Effector memory CD4-positive, alpha-beta T cell (primary cell): ENCODE measurements around the gene RHBG.
A peak's percentile ranks its signal among the peaks of the same experiment; 100 is the strongest.

ENCODE experiments used
- DNase-seq, 3 donors: peaks; one replicate each; pipeline ENCODE4 v3.0.0-alpha.2; 2020
- H3K27ac ChIP-seq: 2 replicates; pipeline ENCODE4 v1.7.0; 2013; ENCODE audit warnings: mild to moderate bottlenecking, low read length, moderate library complexity; ENCODE audit not compliant: insufficient read depth, poor library complexity, severe bottlenecking
- H3K27me3 ChIP-seq: replicated peaks from 2 replicates; pipeline ENCODE4 v1.7.0; 2013; ENCODE audit warnings: mild to moderate bottlenecking, low read length; ENCODE audit not compliant: insufficient read depth, control insufficient read depth, poor library complexity, severe bottlenecking
- H3K36me3 ChIP-seq: 2 replicates; pipeline ENCODE4 v1.7.0; 2013; ENCODE audit warnings: mild to moderate bottlenecking, low read length, moderate library complexity; ENCODE audit not compliant: control insufficient read depth, insufficient read depth
- H3K4me1 ChIP-seq: 2 replicates; pipeline ENCODE4 v1.7.0; 2013; ENCODE audit warnings: low read length, mild to moderate bottlenecking; ENCODE audit not compliant: control insufficient read depth, insufficient read depth, poor library complexity, severe bottlenecking
- H3K4me3 ChIP-seq: 2 replicates; pipeline ENCODE4 v1.7.0; 2013; ENCODE audit warnings: low read length, low read depth, mild to moderate bottlenecking; ENCODE audit not compliant: insufficient read depth, poor library complexity, severe bottlenecking
- H3K9me3 ChIP-seq: 2 replicates; pipeline ENCODE4 v1.7.0; 2013; ENCODE audit warnings: mild to moderate bottlenecking, low read length, moderate library complexity; ENCODE audit not compliant: control insufficient read depth

RHBG gene

DNA sequence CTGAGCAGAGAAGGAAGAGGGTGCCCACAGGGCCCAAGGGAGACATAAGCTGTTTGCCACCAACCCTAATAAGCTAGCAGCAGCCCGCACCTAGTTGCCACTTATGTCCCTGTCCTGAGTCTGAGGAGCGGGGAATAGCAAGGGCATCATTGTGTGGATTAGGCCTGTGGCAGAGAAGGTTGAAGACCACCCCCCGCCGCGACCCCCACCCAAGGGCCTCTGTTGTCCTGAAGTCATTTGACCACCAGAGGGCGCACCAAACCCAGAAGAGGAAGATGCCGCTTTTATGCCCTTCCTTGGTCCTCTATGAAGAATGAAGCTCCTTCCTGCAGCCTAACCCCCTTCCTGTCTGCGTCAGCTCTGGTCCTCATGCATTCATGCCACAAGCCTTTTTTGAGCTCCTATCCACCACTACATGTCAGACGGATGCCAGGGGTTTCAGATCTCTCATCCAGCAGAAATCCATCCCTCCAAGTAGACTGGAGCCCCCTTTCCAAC is 16.6 kb downstream of the RHBG start:
- H3K4me1 ChIP-seq, result peaks cover 8% of the 10 kb centered on the region
- H3K27ac ChIP-seq, result no peak overlapping the region
- H3K9me3 ChIP-seq, result no peaks in the 10 kb centered on the region
- no peaks in the 10 kb centered on the region for H3K27me3 ChIP-seq
- H3K4me3 ChIP-seq, result no peak overlapping the region
- no peaks in the 10 kb centered on the region for H3K36me3 ChIP-seq
- peak; percentile 48 to 69 (median 59) for DNase-seq

DNA sequence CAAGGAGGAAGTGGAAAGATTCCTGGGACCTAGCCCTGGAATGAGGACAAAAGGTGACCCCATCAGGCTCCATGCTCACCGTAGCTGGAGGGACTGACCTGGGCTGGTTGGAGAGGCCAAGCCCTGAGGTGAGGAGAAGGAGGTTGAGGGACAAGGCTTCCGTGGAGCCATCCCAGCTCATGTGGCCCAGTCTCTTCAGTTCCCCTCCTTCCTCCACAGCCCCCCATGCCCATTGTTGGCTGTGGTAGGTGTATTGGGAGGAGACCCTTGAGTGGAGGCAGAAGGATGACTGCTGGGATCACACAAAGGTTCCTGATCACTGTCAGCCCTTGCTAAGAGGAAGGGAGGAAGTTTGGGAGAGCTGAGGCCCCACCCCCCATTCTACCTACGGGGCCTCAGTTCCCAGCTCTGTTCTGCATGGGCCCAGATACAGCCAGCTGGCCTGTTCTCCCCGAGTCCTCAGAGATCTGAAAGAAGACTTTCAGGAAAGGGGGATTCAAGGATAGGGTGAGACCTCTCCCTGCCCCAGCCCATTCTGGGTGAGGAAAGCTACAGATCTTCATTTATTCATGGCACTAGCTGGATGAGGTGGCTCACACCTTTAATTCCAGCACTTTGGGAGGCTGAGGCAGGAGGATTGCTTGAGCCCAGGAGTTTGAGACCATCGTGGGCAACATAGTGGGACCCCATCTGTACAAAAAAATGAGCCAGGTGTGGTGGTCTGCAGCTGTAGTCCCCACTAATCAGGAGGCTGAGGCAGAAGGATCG is 17.3 kb downstream of the RHBG start:
- Histone ChIP-seq H3K4me1 (peaks cover 8% of the 10 kb centered on the region), H3K27ac (no peak overlapping the region), H3K9me3 (no peaks in the 10 kb centered on the region), H3K36me3 (no peaks in the 10 kb centered on the region), H3K4me3 (no peak overlapping the region), H3K27me3 (no peaks in the 10 kb centered on the region)
- DNase-seq, result no peak

GRCh38 chr1:156386949-156387869 is 18.2 kb downstream of the RHBG start:
- no peak for DNase-seq
- Histone ChIP-seq H3K4me1 (peaks cover 8% of the 10 kb centered on the region), H3K36me3 (no peaks in the 10 kb centered on the region), H3K4me3 (no peak overlapping the region), H3K27ac (no peak overlapping the region), H3K27me3 (no peaks in the 10 kb centered on the region), H3K9me3 (no peaks in the 10 kb centered on the region)

DNA sequence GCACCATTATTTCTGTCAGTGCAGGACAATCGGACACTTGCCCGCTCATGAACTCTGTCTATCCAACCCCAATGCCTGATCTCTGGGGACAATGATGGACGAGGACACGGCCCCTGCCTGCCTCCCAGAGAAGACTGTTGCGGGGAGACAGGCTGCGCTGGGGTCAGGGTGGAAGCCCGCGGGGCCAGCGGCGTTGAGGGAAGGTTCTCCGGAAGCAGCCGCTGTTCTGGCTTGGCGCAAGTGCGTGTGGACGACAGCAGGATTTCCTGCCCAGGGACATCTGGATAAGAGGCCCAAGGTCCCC is 18.8 kb downstream of the RHBG start:
- Histone ChIP-seq H3K4me1 (peaks cover 8% of the 10 kb centered on the region), H3K27me3 (no peaks in the 10 kb centered on the region), H3K9me3 (no peaks in the 10 kb centered on the region), H3K27ac (no peak overlapping the region), H3K4me3 (no peak overlapping the region), H3K36me3 (no peaks in the 10 kb centered on the region)
- DNase-seq, result no peak

DNA sequence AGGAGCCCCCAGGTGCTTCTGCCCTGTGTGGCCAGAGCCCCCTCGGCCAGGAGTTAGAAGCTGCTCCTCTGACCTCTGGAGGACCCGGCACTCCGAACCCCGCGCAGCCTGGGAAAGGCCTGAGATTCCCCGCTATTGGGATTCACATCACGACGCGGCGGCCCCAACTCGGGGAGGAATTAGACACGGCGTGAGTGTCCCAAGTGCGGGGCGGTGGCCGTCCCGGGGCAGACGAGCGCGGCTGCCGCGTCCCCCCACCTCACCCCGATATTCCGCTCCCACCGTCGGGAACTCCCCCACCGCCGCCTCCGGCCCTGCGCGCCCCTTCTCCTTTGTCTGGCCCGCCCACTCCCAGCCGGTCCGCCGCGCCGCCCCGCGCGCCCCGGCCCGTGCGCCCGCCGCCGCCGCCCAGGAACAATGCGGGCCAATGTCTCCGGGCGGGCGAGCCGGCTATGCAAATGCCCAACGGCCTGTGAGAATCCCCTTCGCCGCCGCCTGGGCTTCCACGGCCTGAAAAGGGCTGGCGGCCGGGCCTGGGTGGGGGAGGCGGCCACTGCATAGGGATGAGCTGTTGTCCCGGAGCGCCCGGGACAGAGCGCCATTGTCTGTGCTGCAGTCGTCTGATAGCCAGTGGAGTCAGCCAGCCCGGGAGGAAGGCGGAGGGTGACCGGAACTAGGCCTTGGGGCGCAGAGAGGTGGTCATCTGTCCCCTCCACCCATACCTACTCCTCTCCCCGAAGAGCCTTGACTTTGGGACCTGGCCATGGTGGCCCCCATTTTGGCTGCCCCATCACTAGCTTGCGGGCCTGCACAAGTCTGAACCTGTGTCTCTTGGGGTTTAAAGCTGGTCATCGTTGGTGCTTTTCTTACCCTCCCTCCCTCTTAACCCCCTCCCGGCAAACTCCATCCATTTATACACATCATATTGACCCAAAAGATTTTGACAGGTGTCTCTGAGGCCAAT is 19.4 kb downstream of the RHBG start:
- H3K4me3 ChIP-seq, result no peak overlapping the region
- no peak overlapping the region for H3K27ac ChIP-seq
- H3K27me3 ChIP-seq, result no peaks in the 10 kb centered on the region

GRCh38 chr1:156389311-156389710 is 20.3 kb downstream of the RHBG start:
- Histone ChIP-seq H3K36me3 (no peaks in the 10 kb centered on the region), H3K27ac (no peak overlapping the region), H3K27me3 (no peaks in the 10 kb centered on the region), H3K4me3 (no peak overlapping the region), H3K9me3 (no peaks in the 10 kb centered on the region), H3K4me1 (peaks cover 8% of the 10 kb centered on the region)
- no peak for DNase-seq

More for the DNA sequence above, 19.4 kb downstream of the RHBG start:
- H3K9me3 ChIP-seq, result no peaks in the 10 kb centered on the region
- H3K36me3 ChIP-seq, result no peaks in the 10 kb centered on the region
- no peak for DNase-seq
- peaks cover 8% of the 10 kb centered on the region for H3K4me1 ChIP-seq

GRCh38 chr1:156390469-156391365 is 21.7 kb downstream of the RHBG start:
- peaks cover 2% of the 10 kb centered on the region for H3K4me1 ChIP-seq
- H3K27me3 ChIP-seq, result no peaks in the 10 kb centered on the region
- H3K27ac ChIP-seq, result no peak overlapping the region
- H3K9me3 ChIP-seq, result no peaks in the 10 kb centered on the region
- no peak overlapping the region for H3K4me3 ChIP-seq
- no peak for DNase-seq
- no peaks in the 10 kb centered on the region for H3K36me3 ChIP-seq

GRCh38 chr1:156391366-156391677 is 22.3 kb downstream of the RHBG start:
- H3K9me3 ChIP-seq, result no peaks in the 10 kb centered on the region
- no peaks in the 10 kb centered on the region for H3K27me3 ChIP-seq
- H3K27ac ChIP-seq, result no peak overlapping the region
- no peak for DNase-seq
- H3K36me3 ChIP-seq, result no peaks in the 10 kb centered on the region
- no peaks in the 10 kb centered on the region for H3K4me1 ChIP-seq
- no peak overlapping the region for H3K4me3 ChIP-seq

DNA sequence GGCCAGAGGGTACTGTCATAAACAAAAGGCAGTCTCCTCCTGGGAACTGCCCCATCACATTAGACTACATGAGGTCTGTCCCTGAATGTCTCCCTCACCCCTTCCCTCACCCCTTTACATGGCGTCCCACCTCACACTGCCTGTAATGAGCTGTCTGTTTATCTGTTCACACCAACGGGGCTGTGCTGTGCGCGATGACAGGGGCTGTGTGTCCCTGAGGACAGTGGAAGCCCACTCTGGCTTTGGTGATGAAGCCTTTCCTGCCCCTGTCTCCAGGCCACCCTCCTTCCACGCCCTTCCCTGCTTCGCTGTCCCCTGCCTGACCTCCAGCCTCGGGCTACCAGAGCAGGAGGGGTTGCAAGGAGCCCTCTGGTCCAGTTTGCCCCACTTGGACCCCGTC is 22.7 kb downstream of the RHBG start:
- no peak overlapping the region for H3K4me3 ChIP-seq
- H3K4me1 ChIP-seq, result no peaks in the 10 kb centered on the region
- no peaks in the 10 kb centered on the region for H3K9me3 ChIP-seq
- no peaks in the 10 kb centered on the region for H3K27me3 ChIP-seq
- DNase-seq, result no peak
- no peak overlapping the region for H3K27ac ChIP-seq
- no peaks in the 10 kb centered on the region for H3K36me3 ChIP-seq
